Measurements from ENCODE around the gene PARVB. TPM values are rescaled to one million over a fixed set of nuclear protein-coding genes. Genes with fewer than 3 reads are reported as not detected.

PARVB gene
- total and polyA plus RNA-seq, 2 experiments from 2014 or later, result 10.2 to 11.2 TPM

GRCh38 chr22:43985532-43985931 lies 38.6 kb upstream of the PARVB start:
- H3K9me3 ChIP-seq (ENCODE audit: low read depth), result no peaks in the 10 kb centered on the region
- WGBS (ENCODE audit: low lambda C conversion rate, missing lambda C conversion rate), result 91% methylated on average over 12 of the region's 12 CpGs
- H3K4me2 ChIP-seq, result no peak overlapping the region
- no peaks in the 10 kb centered on the region for H3K9me2 ChIP-seq (replicated peaks; ENCODE audit: insufficient read depth)
- TF ChIP-seq EZH2phosphoT487 (IDR thresholded peaks at IDR 0.05; ENCODE audit: low read depth, severe bottlenecking, unreplicated experiment) (no peak), EZH2 (IDR thresholded peaks at IDR 0.05; ENCODE audit: borderline replicate concordance) (no peak), CTCF (IDR thresholded peaks at IDR 0.05; ENCODE audit: poor library complexity) (no peak)
- no peaks in the 10 kb centered on the region for H3K36me3 ChIP-seq (replicated peaks; ENCODE audit: insufficient read depth, low read depth)
- no peak overlapping the region for H3K27ac ChIP-seq
- H4K20me1 ChIP-seq (ENCODE audit: insufficient read depth, poor library complexity, severe bottlenecking), result no peaks in the 10 kb centered on the region
- H3K4me1 ChIP-seq (ENCODE audit: insufficient read depth), result no peaks in the 10 kb centered on the region
- DNase-seq (ENCODE audit: low spot score), result no peak
- H3K4me3 ChIP-seq, result no peak overlapping the region
- no peaks in the 10 kb centered on the region for H3K27me3 ChIP-seq
- H2AFZ ChIP-seq, result no peak overlapping the region
- H3K79me2 ChIP-seq, result no peaks in the 10 kb centered on the region

- Histone ChIP-seq H4K20me1 (ENCODE audit: insufficient read depth, poor library complexity, severe bottlenecking) (no peaks in the 10 kb centered on the region), H3K9me3 (ENCODE audit: low read depth) (no peaks in the 10 kb centered on the region), H3K4me1 (ENCODE audit: insufficient read depth) (no peaks in the 10 kb centered on the region), H3K79me2 (no peaks in the 10 kb centered on the region), H3K9me2 (replicated peaks; ENCODE audit: insufficient read depth) (no peaks in the 10 kb centered on the region), H3K27ac (no peak overlapping the region), H3K27me3 (no peaks in the 10 kb centered on the region), H3K4me2 (no peak overlapping the region), H3K4me3 (no peak overlapping the region), H2AFZ (no peak overlapping the region), H3K36me3 (replicated peaks; ENCODE audit: insufficient read depth, low read depth) (no peaks in the 10 kb centered on the region)
- DNase-seq (ENCODE audit: low spot score), result no peak
- TF ChIP-seq CTCF (IDR thresholded peaks at IDR 0.05; ENCODE audit: poor library complexity), result no peak
- TF ChIP-seq EZH2 (IDR thresholded peaks at IDR 0.05; ENCODE audit: borderline replicate concordance), result no peak
- TF ChIP-seq EZH2phosphoT487 (IDR thresholded peaks at IDR 0.05; ENCODE audit: low read depth, severe bottlenecking, unreplicated experiment), result no peak
- WGBS (ENCODE audit: low lambda C conversion rate, missing lambda C conversion rate), result 89% methylated on average over 8 of the region's 8 CpGs
These were observed 35.8 kb upstream of the PARVB start for GRCh38 chr22:43988116-43988820.

DNA sequence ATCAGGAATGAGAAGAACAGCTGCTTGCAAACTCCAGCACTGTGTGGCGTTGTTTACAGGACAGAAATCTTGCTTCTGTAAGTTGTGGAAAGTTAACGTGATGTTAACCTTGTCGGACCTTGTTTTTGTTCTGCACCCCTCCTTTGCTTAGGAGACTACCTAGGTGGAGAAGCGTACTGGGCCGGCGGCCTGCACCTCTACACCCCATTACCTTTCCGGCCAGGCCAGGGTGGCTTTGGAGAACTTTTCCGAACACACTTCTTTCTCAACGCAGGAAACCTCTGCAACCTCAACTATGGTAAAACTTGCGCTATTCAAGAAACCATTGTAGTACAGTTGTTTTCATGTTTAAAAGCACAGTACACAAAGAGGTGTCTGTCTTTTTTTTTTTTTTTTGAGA lies 35.1 kb upstream of the PARVB start:
- Histone ChIP-seq H3K27ac (no peak overlapping the region), H3K9me2 (replicated peaks; ENCODE audit: insufficient read depth) (no peaks in the 10 kb centered on the region), H3K4me2 (no peak overlapping the region), H2AFZ (no peak overlapping the region), H3K27me3 (no peaks in the 10 kb centered on the region), H3K4me1 (ENCODE audit: insufficient read depth) (no peaks in the 10 kb centered on the region), H4K20me1 (ENCODE audit: insufficient read depth, poor library complexity, severe bottlenecking) (peaks cover 2% of the 10 kb centered on the region), H3K79me2 (peaks cover 2% of the 10 kb centered on the region), H3K9me3 (ENCODE audit: low read depth) (no peaks in the 10 kb centered on the region), H3K4me3 (no peak overlapping the region), H3K36me3 (replicated peaks; ENCODE audit: insufficient read depth, low read depth) (no peaks in the 10 kb centered on the region)
- 94% methylated on average over 10 of the region's 10 CpGs for WGBS (ENCODE audit: low lambda C conversion rate, missing lambda C conversion rate)
- no peak for DNase-seq (ENCODE audit: low spot score)
- no peak for TF ChIP-seq EZH2phosphoT487 (IDR thresholded peaks at IDR 0.05; ENCODE audit: low read depth, severe bottlenecking, unreplicated experiment)
- TF ChIP-seq CTCF (IDR thresholded peaks at IDR 0.05; ENCODE audit: poor library complexity), result no peak
- no peak for TF ChIP-seq EZH2 (IDR thresholded peaks at IDR 0.05; ENCODE audit: borderline replicate concordance)
